K562 (cell line): ENCODE results near the gene IFT172. TPM values are rescaled to one million over a fixed set of nuclear protein-coding genes. Genes with fewer than 3 reads are reported as not detected.

ENCODE experiments used
- CEBPB ChIP-seq: fragments of 450-650 bp; IDR thresholded peaks from 2 replicates; pipeline ENCODE4 v1.6.1; 2016; ENCODE audit warnings: missing genetic modification characterization, missing compliant biosample characterization
- DMBX1 ChIP-seq: fragments of 250-450 bp; sonication (Bioruptor Pico); IDR thresholded peaks from 2 replicates; pipeline ENCODE4 v1.8.0; 2022; ENCODE audit warnings: inconsistent platforms, mild to moderate bottlenecking, moderate library complexity, borderline replicate concordance
- EHMT2 ChIP-seq: fragments of 450-650 bp; IDR thresholded peaks from 2 replicates; pipeline ENCODE4 v1.6.1; 2018; ENCODE audit warnings: antibody characterized with exemption
- EP400 ChIP-seq: fragments of 450-650 bp; IDR thresholded peaks from 2 replicates; pipeline ENCODE4 v1.6.1; 2017; ENCODE audit warnings: antibody characterized with exemption, mild to moderate bottlenecking, moderate library complexity
- ETS2 ChIP-seq: IDR thresholded peaks from 2 replicates; pipeline ENCODE4 v1.6.1; 2016; ENCODE audit warnings: borderline replicate concordance, missing genetic modification characterization, mild to moderate bottlenecking, moderate library complexity, missing compliant biosample characterization; ENCODE audit not compliant: poor library complexity, severe bottlenecking
- ETV1 ChIP-seq: fragments of 450-650 bp; conservative IDR thresholded peaks from 2 replicates; pipeline ENCODE4 v1.6.1; 2016; ENCODE audit warnings: missing genetic modification characterization, control low read depth, low read depth, missing compliant biosample characterization
- FOXJ3 ChIP-seq: sonication (generic); formaldehyde crosslinking; IDR thresholded peaks from 2 replicates; pipeline ENCODE4 v1.4.0; 2020; ENCODE audit warnings: mild to moderate bottlenecking, missing genetic modification reagents
- GABPB2 ChIP-seq: fragments of 250-450 bp; sonication (Bioruptor Pico); conservative IDR thresholded peaks from 2 replicates; pipeline ENCODE4 v1.5.1; 2021; ENCODE audit warnings: mild to moderate bottlenecking
- MTA2 ChIP-seq: fragments of 450-650 bp; IDR thresholded peaks from 2 replicates; pipeline ENCODE4 v1.6.1; 2016; ENCODE audit warnings: low read depth
- MTA3 ChIP-seq: fragments of 450-650 bp; formaldehyde crosslinking; IDR thresholded peaks from 2 replicates; pipeline ENCODE4 v1.6.1; 2017; ENCODE audit warnings: mild to moderate bottlenecking, borderline replicate concordance
- NCOR1 ChIP-seq: fragments of 450-650 bp; IDR thresholded peaks from 2 replicates; pipeline ENCODE4 v1.6.1; 2016; ENCODE audit warnings: mild to moderate bottlenecking, moderate library complexity
- NR1H2 ChIP-seq: sonication (generic); formaldehyde crosslinking; IDR thresholded peaks from 2 replicates; pipeline ENCODE4 v1.4.0; 2020; ENCODE audit warnings: mild to moderate bottlenecking, missing genetic modification reagents
- NR4A1 ChIP-seq, 2 experiments: fragments of 250-450 bp in 1 of 2; fragments of 450-650 bp in 1 of 2; sonication (Bioruptor Pico) in 1 of 2; IDR thresholded peaks; 2 replicates each; pipeline versions ENCODE4 v1.4.0 to v1.6.1; 2016 to 2020; ENCODE audit warnings: mild to moderate bottlenecking in 2 of 2, missing compliant biosample characterization in 1 of 2, missing genetic modification characterization in 1 of 2, moderate library complexity in 1 of 2
- SIN3A ChIP-seq, 2 experiments: fragments of 150-350 bp in 1 of 2; IDR thresholded peaks; 2 replicates each; pipeline ENCODE4 v1.6.1; 2011 to 2016; ENCODE audit warnings: borderline replicate concordance in 2 of 2, low read depth in 2 of 2, low read length in 2 of 2, mild to moderate bottlenecking in 2 of 2, moderate library complexity in 2 of 2; ENCODE audit not compliant: control insufficient read depth in 1 of 2
- SMARCC2 ChIP-seq: fragments of 450-650 bp; IDR thresholded peaks from 2 replicates; pipeline ENCODE4 v1.6.1; 2017; ENCODE audit warnings: antibody characterized with exemption, moderate library complexity, mild to moderate bottlenecking, low read depth
- TAL1 ChIP-seq: fragments of 450-650 bp; IDR thresholded peaks from 2 replicates; pipeline ENCODE4 v1.6.1; 2016; ENCODE audit warnings: mild to moderate bottlenecking
- TCFL5 ChIP-seq: fragments of 250-450 bp; sonication (Bioruptor Pico); conservative IDR thresholded peaks from 2 replicates; pipeline ENCODE4 v1.6.1; 2021; ENCODE audit warnings: mild to moderate bottlenecking, moderate library complexity, matching md5 sums
- YY1 ChIP-seq, 3 experiments: IDR thresholded peaks; 2 replicates each; pipeline ENCODE4 v1.6.1; 2011; ENCODE audit warnings: low read length in 2 of 3, mild to moderate bottlenecking in 2 of 3, moderate library complexity in 2 of 3, borderline replicate concordance in 1 of 3, control low read depth in 1 of 3, low read depth in 1 of 3; ENCODE audit not compliant: insufficient read depth in 3 of 3, insufficient replicate concordance in 2 of 3, control insufficient read depth in 1 of 3, insufficient read length in 1 of 3; ENCODE audit errors: extremely low read depth in 1 of 3
- ZNF589 ChIP-seq: fragments of 200-800 bp; sonication (Bioruptor generic); IDR thresholded peaks from 2 replicates; pipeline ENCODE4 v1.6.1; 2016; ENCODE audit warnings: low read depth, missing genetic modification characterization, missing compliant biosample characterization
- polyA plus RNA-seq, 8 experiments: library from polyadenylated mRNA; depleted of rRNA in 4 of 8; stranded (reverse) in 5 of 8; unstranded in 3 of 8; fragments of >200 nt; fragmentation: Nextera tagmentation in 2 of 8; fragmentation: Illumina TruSeq in 1 of 8; extraction: Ambion mirVana in 2 of 8; extraction: Trizol in 1 of 8; gene quantifications; 2 replicates each; pipeline versions ENCODE4 v1.2.1 to v1.2.3, GENCODE V29; 2011 to 2014; ENCODE audit warnings: inconsistent platforms in 1 of 8, missing spikeins in 1 of 8
- total RNA-seq, 7 experiments: library from RNA; depleted of rRNA in 6 of 7; stranded (reverse); fragments of >200 nt in 6 of 7; fragmentation: Illumina TruSeq in 2 of 7; extraction: Trizol in 2 of 7; gene quantifications; 2 replicates each; pipeline versions ENCODE4 v1.2.1 to v1.2.3, GENCODE V29; 2011 to 2021; ENCODE audit warnings: low replicate concordance in 1 of 7
- TF ChIP-seq, protein P1 (sequence below): sonication (generic); formaldehyde crosslinking; IDR thresholded peaks from 2 replicates; pipeline ENCODE4 v1.8.1; 2023; ENCODE audit warnings: missing genetic modification reagents, mild to moderate bottlenecking, borderline replicate concordance
- TF ChIP-seq, protein P2 (sequence below): fragments of 250-450 bp; sonication (Bioruptor Pico); IDR thresholded peaks from 2 replicates; pipeline ENCODE4 v1.4.0; 2020; ENCODE audit warnings: mild to moderate bottlenecking
- TF ChIP-seq, protein P3 (sequence below): fragments of 450-650 bp; formaldehyde crosslinking; IDR thresholded peaks from 2 replicates; pipeline ENCODE4 v1.4.0; 2022; ENCODE audit warnings: mild to moderate bottlenecking, moderate library complexity

IFT172 gene
- total and polyA plus RNA-seq, 9 of the 15 experiments (the other 6 are each of a cell fraction or from before 2014, with no cell fraction given): 5.6 to 19.1 (median 13.5) TPM

DNA sequence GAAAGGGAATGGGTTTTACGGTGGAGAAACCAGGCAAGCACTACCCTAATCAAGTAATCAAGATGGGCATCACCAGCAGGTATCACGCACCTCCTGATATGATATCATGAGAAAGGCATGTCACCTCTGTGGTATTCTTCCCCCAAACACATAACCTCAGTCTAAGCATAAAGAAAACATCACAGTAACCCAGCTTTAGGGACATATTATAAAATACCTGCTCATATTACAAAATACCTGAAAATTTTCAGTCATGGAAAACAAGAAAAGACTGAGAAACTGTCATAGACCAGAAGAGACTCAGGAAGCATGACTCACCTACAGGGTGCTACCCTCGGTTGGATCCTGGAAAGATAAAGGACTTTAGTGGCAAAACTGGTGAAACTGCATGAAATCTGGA is 37.6 kb upstream of the IFT172 start (continued):
- TF ChIP-seq YY1 (IDR thresholded peaks at IDR 0.05; ENCODE audit: borderline replicate concordance in 1 of 3, control insufficient read depth in 1 of 3, extremely low read depth in 1 of 3, insufficient read depth in 3 of 3, insufficient read length in 1 of 3, insufficient replicate concordance in 2 of 3, low read depth in 1 of 3, low read length in 2 of 3): no peak
- TF ChIP-seq EHMT2: no peak
- no peak for TF ChIP-seq DMBX1 (CRISPR knock-in tag)
- no peak for TF ChIP-seq CEBPB (tag)
- TF ChIP-seq MTA3: no peak
- TF ChIP-seq TAL1: no peak
- TF ChIP-seq MTA2: no peak
- TF ChIP-seq, protein P1, sequence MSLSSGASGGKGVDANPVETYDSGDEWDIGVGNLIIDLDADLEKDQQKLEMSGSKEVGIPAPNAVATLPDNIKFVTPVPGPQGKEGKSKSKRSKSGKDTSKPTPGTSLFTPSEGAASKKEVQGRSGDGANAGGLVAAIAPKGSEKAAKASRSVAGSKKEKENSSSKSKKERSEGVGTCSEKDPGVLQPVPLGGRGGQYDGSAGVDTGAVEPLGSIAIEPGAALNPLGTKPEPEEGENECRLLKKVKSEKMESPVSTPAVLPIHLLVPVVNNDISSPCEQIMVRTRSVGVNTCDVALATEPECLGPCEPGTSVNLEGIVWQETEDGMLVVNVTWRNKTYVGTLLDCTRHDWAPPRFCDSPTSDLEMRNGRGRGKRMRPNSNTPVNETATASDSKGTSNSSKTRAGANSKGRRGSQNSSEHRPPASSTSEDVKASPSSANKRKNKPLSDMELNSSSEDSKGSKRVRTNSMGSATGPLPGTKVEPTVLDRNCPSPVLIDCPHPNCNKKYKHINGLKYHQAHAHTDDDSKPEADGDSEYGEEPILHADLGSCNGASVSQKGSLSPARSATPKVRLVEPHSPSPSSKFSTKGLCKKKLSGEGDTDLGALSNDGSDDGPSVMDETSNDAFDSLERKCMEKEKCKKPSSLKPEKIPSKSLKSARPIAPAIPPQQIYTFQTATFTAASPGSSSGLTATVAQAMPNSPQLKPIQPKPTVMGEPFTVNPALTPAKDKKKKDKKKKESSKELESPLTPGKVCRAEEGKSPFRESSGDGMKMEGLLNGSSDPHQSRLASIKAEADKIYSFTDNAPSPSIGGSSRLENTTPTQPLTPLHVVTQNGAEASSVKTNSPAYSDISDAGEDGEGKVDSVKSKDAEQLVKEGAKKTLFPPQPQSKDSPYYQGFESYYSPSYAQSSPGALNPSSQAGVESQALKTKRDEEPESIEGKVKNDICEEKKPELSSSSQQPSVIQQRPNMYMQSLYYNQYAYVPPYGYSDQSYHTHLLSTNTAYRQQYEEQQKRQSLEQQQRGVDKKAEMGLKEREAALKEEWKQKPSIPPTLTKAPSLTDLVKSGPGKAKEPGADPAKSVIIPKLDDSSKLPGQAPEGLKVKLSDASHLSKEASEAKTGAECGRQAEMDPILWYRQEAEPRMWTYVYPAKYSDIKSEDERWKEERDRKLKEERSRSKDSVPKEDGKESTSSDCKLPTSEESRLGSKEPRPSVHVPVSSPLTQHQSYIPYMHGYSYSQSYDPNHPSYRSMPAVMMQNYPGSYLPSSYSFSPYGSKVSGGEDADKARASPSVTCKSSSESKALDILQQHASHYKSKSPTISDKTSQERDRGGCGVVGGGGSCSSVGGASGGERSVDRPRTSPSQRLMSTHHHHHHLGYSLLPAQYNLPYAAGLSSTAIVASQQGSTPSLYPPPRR (CRISPR knock-in tag): no peak
- no peak for TF ChIP-seq FOXJ3 (CRISPR knock-in tag)
- TF ChIP-seq NR4A1 (CRISPR knock-in tag; IDR thresholded peaks at IDR 0.05): no peak
- no peak for TF ChIP-seq NR4A1 (tag; IDR thresholded peaks at IDR 0.05)
- no peak for TF ChIP-seq SIN3A (IDR thresholded peaks at IDR 0.05; ENCODE audit: borderline replicate concordance in 2 of 2, control insufficient read depth in 1 of 2, low read depth in 2 of 2, low read length in 2 of 2)
- TF ChIP-seq ETV1 (tag): peak; percentile 52
- TF ChIP-seq, protein P2, sequence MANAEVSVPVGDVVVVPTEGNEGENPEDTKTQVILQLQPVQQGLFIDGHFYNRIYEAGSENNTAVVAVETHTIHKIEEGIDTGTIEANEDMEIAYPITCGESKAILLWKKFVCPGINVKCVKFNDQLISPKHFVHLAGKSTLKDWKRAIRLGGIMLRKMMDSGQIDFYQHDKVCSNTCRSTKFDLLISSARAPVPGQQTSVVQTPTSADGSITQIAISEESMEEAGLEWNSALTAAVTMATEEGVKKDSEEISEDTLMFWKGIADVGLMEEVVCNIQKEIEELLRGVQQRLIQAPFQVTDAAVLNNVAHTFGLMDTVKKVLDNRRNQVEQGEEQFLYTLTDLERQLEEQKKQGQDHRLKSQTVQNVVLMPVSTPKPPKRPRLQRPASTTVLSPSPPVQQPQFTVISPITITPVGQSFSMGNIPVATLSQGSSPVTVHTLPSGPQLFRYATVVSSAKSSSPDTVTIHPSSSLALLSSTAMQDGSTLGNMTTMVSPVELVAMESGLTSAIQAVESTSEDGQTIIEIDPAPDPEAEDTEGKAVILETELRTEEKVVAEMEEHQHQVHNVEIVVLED (CRISPR knock-in tag): no peak
- TF ChIP-seq GABPB2 (CRISPR knock-in tag): no peak
- TF ChIP-seq TCFL5 (CRISPR knock-in tag): no peak
- TF ChIP-seq NCOR1: no peak
- peak; percentile 71; the same call in 1 of the 2 replicates for TF ChIP-seq SMARCC2
- no peak for TF ChIP-seq NR1H2
- peak; percentile 39; the same call in 1 of the 2 replicates for TF ChIP-seq ZNF589 (CRISPR knock-in tag)
- TF ChIP-seq EP400: no peak
- TF ChIP-seq, protein P3, sequence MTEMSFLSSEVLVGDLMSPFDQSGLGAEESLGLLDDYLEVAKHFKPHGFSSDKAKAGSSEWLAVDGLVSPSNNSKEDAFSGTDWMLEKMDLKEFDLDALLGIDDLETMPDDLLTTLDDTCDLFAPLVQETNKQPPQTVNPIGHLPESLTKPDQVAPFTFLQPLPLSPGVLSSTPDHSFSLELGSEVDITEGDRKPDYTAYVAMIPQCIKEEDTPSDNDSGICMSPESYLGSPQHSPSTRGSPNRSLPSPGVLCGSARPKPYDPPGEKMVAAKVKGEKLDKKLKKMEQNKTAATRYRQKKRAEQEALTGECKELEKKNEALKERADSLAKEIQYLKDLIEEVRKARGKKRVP (CRISPR knock-in tag): no peak
- TF ChIP-seq ETS2: no peak
